GM19438 (cell line): ENCODE measurements around the gene UGT1A8.
"Not testable (repeated sequence)": the region's sequence is repeated elsewhere in the genome, so short reads cannot be mapped to it uniquely, and the experiment has no call there.

ENCODE experiments used
- ATAC-seq: cut with Tn5 transposase; IDR thresholded peaks from one replicate; pipeline ENCODE4 v1.9.1; 2021; ENCODE audit warnings: low read depth; ENCODE audit not compliant: unreplicated experiment

The UGT1A8 gene

GRCh38 chr2:233681521-233682099 is 64.2 kb downstream of the UGT1A8 start, which contains the start of gene UGT1A7:
UGT1A7 (plus strand) TSS chr2:233681901; CDS start chr2:233681938, 37 bp downstream.
- ATAC-seq = no peak

- no peak for ATAC-seq
Observed at GRCh38 chr2:233684640-233685039, 67.2 kb downstream of the UGT1A8 start.

GRCh38 chr2:233686928-233687327 is 69.5 kb downstream of the UGT1A8 start:
- ATAC-seq = no peak

- no peak for ATAC-seq
Observed at GRCh38 chr2:233688341-233688740, 70.9 kb downstream of the UGT1A8 start.

- ATAC-seq = no peak
Observed at GRCh38 chr2:233689031-233689430, 71.6 kb downstream of the UGT1A8 start.

GRCh38 chr2:233689501-233689900 is 72.1 kb downstream of the UGT1A8 start:
- no peak for ATAC-seq

- no peak for ATAC-seq
Observed at GRCh38 chr2:233690444-233690843, 73.0 kb downstream of the UGT1A8 start.

GRCh38 chr2:233691443-233692433 is 74.3 kb downstream of the UGT1A8 start:
- no peak for ATAC-seq

GRCh38 chr2:233692648-233693047 is 75.2 kb downstream of the UGT1A8 start, which contains the start of gene UGT1A6:
UGT1A6 (plus strand) TSS chr2:233692890; CDS start chr2:233693005, 115 bp downstream.
- no peak for ATAC-seq

- ATAC-seq = no peak
Observed at GRCh38 chr2:233693963-233694362, 76.5 kb downstream of the UGT1A8 start.

GRCh38 chr2:233698740-233699139 is 81.3 kb downstream of the UGT1A8 start:
- no peak for ATAC-seq

- no peak for ATAC-seq
Observed at GRCh38 chr2:233699424-233700027, 82.1 kb downstream of the UGT1A8 start.

- no peak for ATAC-seq
Observed at GRCh38 chr2:233700028-233700635, 82.7 kb downstream of the UGT1A8 start.

- ATAC-seq = not testable (repeated sequence)
Observed at GRCh38 chr2:233700842-233701241, 83.4 kb downstream of the UGT1A8 start.

GRCh38 chr2:233702238-233702637 is 84.8 kb downstream of the UGT1A8 start:
- no peak for ATAC-seq

GRCh38 chr2:233705911-233706506 is 88.6 kb downstream of the UGT1A8 start:
- no peak for ATAC-seq

- no peak for ATAC-seq
Observed at GRCh38 chr2:233706720-233707119, 89.3 kb downstream of the UGT1A8 start.

GRCh38 chr2:233707940-233708644 is 90.7 kb downstream of the UGT1A8 start:
- no peak for ATAC-seq

- ATAC-seq = no peak
Observed at GRCh38 chr2:233708942-233709341, 91.5 kb downstream of the UGT1A8 start.
